Prostate gland (tissue), 2 donors: ENCODE measurements around the gene TSC22D3.
A peak's percentile ranks its signal among the peaks of the same experiment; 100 is the strongest.

Experiments used
- CTCF ChIP-seq, 4 experiments: fragments of 200-600 bp in 2 of 4; fragments of 450-650 bp in 2 of 4; sonication (generic) in 2 of 4; IDR thresholded peaks; 1 replicate in 3 of 4; 2 replicates in 1 of 4; pipeline ENCODE4 v1.5.1; 2016 to 2019; ENCODE audit warnings: antibody characterized with exemption in 4 of 4, mild to moderate bottlenecking in 2 of 4, moderate library complexity in 2 of 4
- POLR2A ChIP-seq: fragments of 450-650 bp; IDR thresholded peaks from one replicate; pipeline ENCODE4 v1.6.1; 2016; ENCODE audit warnings: antibody characterized with exemption, mild to moderate bottlenecking
- POLR2AphosphoS5 ChIP-seq: sonication (generic); formaldehyde crosslinking; IDR thresholded peaks from one replicate; pipeline ENCODE4 v1.6.1; 2017; ENCODE audit warnings: antibody characterized with exemption

- TF ChIP-seq CTCF (IDR thresholded peaks at IDR 0.05) (no peak), POLR2A (no peak), POLR2AphosphoS5 (peak; percentile 52)
Measured at GRCh38 chrX:107675823-107676555, 99.6 kb downstream of the TSC22D3 start.
